HG03025 (cell line): ENCODE measurements around the gene NUDT17.
A peak's percentile ranks its signal among the peaks of the same experiment; 100 is the strongest.
"Not testable (repeated sequence)": the region's sequence is repeated elsewhere in the genome, so short reads cannot be mapped to it uniquely, and the experiment has no call there.

ENCODE experiments used
- ATAC-seq: cut with Tn5 transposase; IDR thresholded peaks from one replicate; pipeline ENCODE4 v1.9.1; 2021; ENCODE audit warnings: mild to moderate bottlenecking, moderate library complexity; ENCODE audit not compliant: unreplicated experiment, low FRiP score

Gene NUDT17

GRCh38 chr1:145845514-145846161 is at the start of gene NUDT17:
TSS of gene NUDT17 (plus strand) at chr1:145845630. CDS start at chr1:145845641, 11 bp downstream.
- peak; percentile 53 for ATAC-seq

- no peak for ATAC-seq
Measured at GRCh38 chr1:145796753-145797152, 48.7 kb upstream of the NUDT17 start.

- no peak for ATAC-seq
Measured at GRCh38 chr1:145799806-145800205, 45.6 kb upstream of the NUDT17 start.

- no peak for ATAC-seq
Measured at GRCh38 chr1:145804235-145805045, 41.0 kb upstream of the NUDT17 start.

GRCh38 chr1:145805057-145805456 is 40.4 kb upstream of the NUDT17 start:
- ATAC-seq, result no peak

- ATAC-seq, result no peak
Measured at GRCh38 chr1:145806408-145806807, 39.0 kb upstream of the NUDT17 start.

GRCh38 chr1:145806844-145807243 is 38.6 kb upstream of the NUDT17 start:
- no peak for ATAC-seq

GRCh38 chr1:145812977-145813810 is 32.2 kb upstream of the NUDT17 start:
- ATAC-seq, result not testable (repeated sequence)

GRCh38 chr1:145818095-145818494 is 27.3 kb upstream of the NUDT17 start:
- ATAC-seq, result not testable (repeated sequence)

GRCh38 chr1:145822779-145823331 is 22.6 kb upstream of the NUDT17 start:
- ATAC-seq, result not testable (repeated sequence)

- ATAC-seq, result peak; percentile 82
Measured at GRCh38 chr1:145823565-145824498, 21.6 kb upstream of the NUDT17 start, which contains the start of the genes POLR3C and RNF115. TSS of gene POLR3C (plus strand) at chr1:145824200. CDS start at chr1:145825777, 1,577 bp downstream. TSS of gene RNF115 (minus strand) at chr1:145824095. CDS start at chr1:145823873, 222 bp downstream.

GRCh38 chr1:145824499-145824842 is 21.0 kb upstream of the NUDT17 start:
- no peak for ATAC-seq

- ATAC-seq, result no peak
Measured at GRCh38 chr1:145826030-145826429, 19.4 kb upstream of the NUDT17 start.

GRCh38 chr1:145827966-145828365 is 17.5 kb upstream of the NUDT17 start:
- no peak for ATAC-seq

GRCh38 chr1:145828367-145829026 is 16.9 kb upstream of the NUDT17 start:
- ATAC-seq, result no peak

- ATAC-seq, result not testable (repeated sequence)
Measured at GRCh38 chr1:145830810-145831209, 14.6 kb upstream of the NUDT17 start.

- no peak for ATAC-seq
Measured at GRCh38 chr1:145837656-145838055, 7.8 kb upstream of the NUDT17 start.

- ATAC-seq, result no peak
Measured at GRCh38 chr1:145843031-145843430, 2.4 kb upstream of the NUDT17 start.

GRCh38 chr1:145845144-145845513 is 301 bp upstream of the NUDT17 start:
- peak; percentile 45 for ATAC-seq
